GM18526 (cell line): ENCODE results near the gene ZFYVE28.

Source experiments
- POLR2A ChIP-seq: IDR thresholded peaks from 3 replicates; pipeline ENCODE4 v1.6.1; 2011; ENCODE audit not compliant: insufficient read length; ENCODE audit errors: extremely low read depth

The ZFYVE28 gene

GRCh38 chr4:2332976-2333319 is 85.5 kb downstream of the ZFYVE28 start:
- TF ChIP-seq POLR2A: no peak

- no peak for TF ChIP-seq POLR2A
These were observed 86.1 kb downstream of the ZFYVE28 start for GRCh38 chr4:2332201-2332975.

- no peak for TF ChIP-seq POLR2A
These were observed 86.8 kb downstream of the ZFYVE28 start for GRCh38 chr4:2331519-2332200.

GRCh38 chr4:2331043-2331420 is 87.4 kb downstream of the ZFYVE28 start:
- no peak for TF ChIP-seq POLR2A

- no peak for TF ChIP-seq POLR2A
These were observed 88.1 kb downstream of the ZFYVE28 start for GRCh38 chr4:2330091-2331042.

GRCh38 chr4:2327579-2327978 is 90.9 kb downstream of the ZFYVE28 start:
- no peak for TF ChIP-seq POLR2A

- no peak for TF ChIP-seq POLR2A
These were observed 93.6 kb downstream of the ZFYVE28 start for GRCh38 chr4:2324891-2325290.

- no peak for TF ChIP-seq POLR2A
These were observed 95.6 kb downstream of the ZFYVE28 start for GRCh38 chr4:2322841-2323240.

- no peak for TF ChIP-seq POLR2A
These were observed 96.2 kb downstream of the ZFYVE28 start for GRCh38 chr4:2322227-2322626.

- no peak for TF ChIP-seq POLR2A
These were observed 96.9 kb downstream of the ZFYVE28 start for GRCh38 chr4:2321279-2322196.

- TF ChIP-seq POLR2A: no peak
These were observed 97.7 kb downstream of the ZFYVE28 start for GRCh38 chr4:2320746-2321145.

GRCh38 chr4:2320152-2320551 is 98.3 kb downstream of the ZFYVE28 start:
- TF ChIP-seq POLR2A: no peak

GRCh38 chr4:2318885-2319284 is 99.6 kb downstream of the ZFYVE28 start:
- no peak for TF ChIP-seq POLR2A

GRCh38 chr4:2318476-2318875 is 100.0 kb downstream of the ZFYVE28 start:
- no peak for TF ChIP-seq POLR2A

GRCh38 chr4:2313366-2313765 is 105.1 kb downstream of the ZFYVE28 start:
- no peak for TF ChIP-seq POLR2A

- TF ChIP-seq POLR2A: no peak
These were observed 111.6 kb downstream of the ZFYVE28 start for GRCh38 chr4:2306773-2307410.
